Measurements from ENCODE around the gene DLL4. TPM values are rescaled to one million over a fixed set of nuclear protein-coding genes. Genes with fewer than 3 reads are reported as not detected.

The DLL4 gene
- total and polyA plus RNA-seq, 4 donors, result 11.8 to 31.8 (median 17.1) TPM

DNA sequence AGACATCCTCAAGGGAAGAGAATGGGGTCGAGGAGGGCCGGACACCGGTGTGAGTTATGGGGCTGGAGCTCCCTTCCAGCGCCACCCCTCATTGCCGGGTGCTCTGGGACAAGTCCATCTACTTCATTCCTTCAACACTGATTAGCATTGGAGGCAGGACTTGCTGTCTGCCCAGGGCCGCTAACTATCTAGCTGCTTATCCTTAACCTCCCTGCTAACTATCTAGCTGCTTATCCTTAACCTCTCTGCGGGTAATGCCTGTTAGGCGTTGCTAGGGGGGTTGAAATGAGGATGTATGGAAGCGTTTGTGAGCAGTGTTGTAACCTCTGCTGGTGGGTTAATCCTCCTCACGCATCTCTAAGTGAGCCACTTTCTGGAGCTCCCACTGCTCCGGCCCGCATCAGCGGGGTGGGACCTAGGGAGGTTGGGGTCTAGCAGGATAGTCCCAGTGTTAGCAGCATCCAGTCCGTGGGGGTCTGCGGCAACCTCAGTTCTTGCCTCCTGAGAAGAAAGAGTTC, 13.3 kb downstream of the DLL4 start:
- Histone ChIP-seq H3K4me1 (ENCODE audit: control insufficient read depth in 5 of 5, insufficient read depth in 5 of 5, low read length in 5 of 5) (peaks cover 0 to 28% (median 23%) of the 10 kb centered on the region in 5 donors), H3K36me3 (ENCODE audit: control insufficient read depth in 4 of 4, insufficient read depth in 4 of 4, low read length in 4 of 4) (peaks cover 0 to 3% (median 0%) of the 10 kb centered on the region in 4 donors), H3K27me3 (ENCODE audit: control insufficient read depth in 3 of 3, insufficient read depth in 3 of 3, low read length in 2 of 3) (no peaks in the 10 kb centered on the region), H3K9me3 (ENCODE audit: control insufficient read depth in 4 of 4, insufficient read depth in 3 of 4, low read length in 3 of 4) (no peaks in the 10 kb centered on the region), H3K27ac (ENCODE audit: low read depth in 1 of 2, low read length in 1 of 2) (peak overlapping the region; percentile 94), H3K9ac (ENCODE audit: insufficient read depth in 1 of 2, low read length in 2 of 2) (peak overlapping the region; percentile 11 to 59), H3K4me3 (peak overlapping the region; percentile 40)
- DNase-seq, result peak in 2 of 3 donors; percentile 34 to 35
- no peak for ATAC-seq (ENCODE audit: insufficient read depth, low FRiP score)
- WGBS, 2 donors, result 16 to 21% methylated on average over 15 of the region's 15 CpGs
- TF ChIP-seq, protein P1, sequence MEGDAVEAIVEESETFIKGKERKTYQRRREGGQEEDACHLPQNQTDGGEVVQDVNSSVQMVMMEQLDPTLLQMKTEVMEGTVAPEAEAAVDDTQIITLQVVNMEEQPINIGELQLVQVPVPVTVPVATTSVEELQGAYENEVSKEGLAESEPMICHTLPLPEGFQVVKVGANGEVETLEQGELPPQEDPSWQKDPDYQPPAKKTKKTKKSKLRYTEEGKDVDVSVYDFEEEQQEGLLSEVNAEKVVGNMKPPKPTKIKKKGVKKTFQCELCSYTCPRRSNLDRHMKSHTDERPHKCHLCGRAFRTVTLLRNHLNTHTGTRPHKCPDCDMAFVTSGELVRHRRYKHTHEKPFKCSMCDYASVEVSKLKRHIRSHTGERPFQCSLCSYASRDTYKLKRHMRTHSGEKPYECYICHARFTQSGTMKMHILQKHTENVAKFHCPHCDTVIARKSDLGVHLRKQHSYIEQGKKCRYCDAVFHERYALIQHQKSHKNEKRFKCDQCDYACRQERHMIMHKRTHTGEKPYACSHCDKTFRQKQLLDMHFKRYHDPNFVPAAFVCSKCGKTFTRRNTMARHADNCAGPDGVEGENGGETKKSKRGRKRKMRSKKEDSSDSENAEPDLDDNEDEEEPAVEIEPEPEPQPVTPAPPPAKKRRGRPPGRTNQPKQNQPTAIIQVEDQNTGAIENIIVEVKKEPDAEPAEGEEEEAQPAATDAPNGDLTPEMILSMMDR (IDR thresholded peaks at IDR 0.05; ENCODE audit: control extremely low read depth, extremely low read depth), result no peak

DNA sequence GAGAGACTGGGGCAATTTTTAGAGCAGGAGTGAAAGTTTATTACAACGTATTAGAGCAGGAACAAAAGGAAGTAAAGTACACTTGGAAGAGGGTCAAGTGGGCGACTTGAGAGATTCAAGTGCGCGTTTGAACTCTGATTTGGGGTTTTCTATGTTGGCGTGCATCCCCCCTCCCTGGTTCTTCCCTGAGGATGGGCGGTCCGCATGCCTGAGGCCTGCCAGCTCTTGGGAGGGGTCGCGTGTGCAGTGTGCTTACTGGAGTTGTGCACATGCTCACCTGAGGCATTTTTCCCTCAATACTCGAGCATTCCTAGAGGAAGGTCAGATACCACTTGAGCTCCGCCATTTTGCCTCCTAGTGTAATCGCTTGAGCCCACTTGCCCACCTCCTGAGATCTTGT, 13.7 kb downstream of the DLL4 start:
- Histone ChIP-seq H3K36me3 (ENCODE audit: control insufficient read depth in 4 of 4, insufficient read depth in 4 of 4, low read length in 4 of 4) (peaks cover 0 to 3% (median 0%) of the 10 kb centered on the region in 4 donors), H3K27me3 (ENCODE audit: control insufficient read depth in 3 of 3, insufficient read depth in 3 of 3, low read length in 2 of 3) (no peaks in the 10 kb centered on the region), H3K4me1 (ENCODE audit: control insufficient read depth in 5 of 5, insufficient read depth in 5 of 5, low read length in 5 of 5) (peaks cover 0 to 24% (median 21%) of the 10 kb centered on the region in 5 donors), H3K9ac (ENCODE audit: insufficient read depth in 1 of 2, low read length in 2 of 2) (peak overlapping the region in 1 of 2 donors; percentile 59), H3K4me3 (no peak overlapping the region), H3K27ac (ENCODE audit: low read depth in 1 of 2, low read length in 1 of 2) (peak overlapping the region in 1 of 2 donors; percentile 94), H3K9me3 (ENCODE audit: control insufficient read depth in 4 of 4, insufficient read depth in 3 of 4, low read length in 3 of 4) (no peaks in the 10 kb centered on the region)
- 56 to 66% methylated on average over 12 of the region's 12 CpGs for WGBS, 2 donors
- DNase-seq (peak; percentile 59 to 77 (median 76)), ATAC-seq (ENCODE audit: insufficient read depth, low FRiP score) (no peak)
- TF ChIP-seq, protein P1 (IDR thresholded peaks at IDR 0.05; ENCODE audit: control extremely low read depth, extremely low read depth), result no peak

DNA sequence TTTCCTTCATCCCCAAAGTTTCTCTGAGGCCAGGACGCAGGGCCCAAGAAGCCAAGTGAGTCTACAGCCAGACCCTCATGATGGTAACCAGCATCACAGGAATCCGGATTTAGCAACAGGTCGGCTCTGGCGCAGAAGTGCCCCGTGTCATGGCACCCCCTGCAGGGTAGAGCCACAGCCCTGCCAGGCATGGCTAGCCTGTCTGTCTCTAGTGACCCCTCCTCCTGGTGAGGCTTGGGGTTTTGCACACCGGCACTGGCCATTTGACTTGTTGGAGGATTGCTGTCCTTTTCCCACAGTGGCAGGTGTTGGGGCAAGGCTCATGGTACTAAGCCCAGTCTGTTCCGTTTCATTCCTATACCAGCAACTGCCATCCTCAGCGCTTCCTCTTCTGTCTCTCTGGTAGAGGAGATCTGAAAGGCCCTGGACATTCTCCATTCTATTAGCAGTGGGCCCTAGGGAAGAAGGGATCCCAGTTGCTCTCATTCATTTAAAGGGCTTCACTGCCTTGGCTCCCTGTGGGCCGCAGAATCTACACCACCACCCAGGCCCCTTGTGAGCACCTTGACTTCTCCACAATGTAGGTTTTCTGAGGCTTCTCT, 14.7 kb downstream of the DLL4 start:
- TF ChIP-seq, protein P1 (IDR thresholded peaks at IDR 0.05; ENCODE audit: control extremely low read depth, extremely low read depth), result no peak
- peak overlapping the region in 1 of 2 donors; percentile 58 for H3K27ac ChIP-seq (ENCODE audit: low read depth in 1 of 2, low read length in 1 of 2)
- no peak for ATAC-seq (ENCODE audit: insufficient read depth, low FRiP score)
- no peak overlapping the region for H3K9ac ChIP-seq (ENCODE audit: insufficient read depth in 1 of 2, low read length in 2 of 2)
- no peak for DNase-seq
- H3K27me3 ChIP-seq (ENCODE audit: control insufficient read depth in 3 of 3, insufficient read depth in 3 of 3, low read length in 2 of 3), result no peaks in the 10 kb centered on the region
- WGBS, 2 donors, result 77 to 91% methylated on average over 9 of the region's 9 CpGs
- no peaks in the 10 kb centered on the region for H3K9me3 ChIP-seq (ENCODE audit: control insufficient read depth in 4 of 4, insufficient read depth in 3 of 4, low read length in 3 of 4)
- H3K36me3 ChIP-seq (ENCODE audit: control insufficient read depth in 4 of 4, insufficient read depth in 4 of 4, low read length in 4 of 4), result peaks cover 0 to 3% (median 0%) of the 10 kb centered on the region in 4 donors
- peaks cover 0 to 24% (median 18%) of the 10 kb centered on the region in 5 donors for H3K4me1 ChIP-seq (ENCODE audit: control insufficient read depth in 5 of 5, insufficient read depth in 5 of 5, low read length in 5 of 5)
- H3K4me3 ChIP-seq, result no peak overlapping the region

All from lung (tissue), 12 donors.